ENCODE results near the gene POLE3.
"Not testable (repeated sequence)": the region's sequence is repeated elsewhere in the genome, so short reads cannot be mapped to it uniquely, and the experiment has no call there.

Gene POLE3

GRCh38 chr9:113386571-113387393 lies 23.7 kb downstream of the POLE3 start:
- TF ChIP-seq CTCF (IDR thresholded peaks at IDR 0.05; ENCODE audit: control insufficient read depth, extremely low read depth, insufficient read depth), result no peak
- no peak for DNase-seq (ENCODE audit: low read depth)
- H3K4me3 ChIP-seq (ENCODE audit: low read depth, low read length), result no peak overlapping the region

GRCh38 chr9:113381909-113382411 lies 28.5 kb downstream of the POLE3 start:
- no peak overlapping the region for H3K4me3 ChIP-seq (ENCODE audit: low read depth, low read length)
- no peak for TF ChIP-seq CTCF (IDR thresholded peaks at IDR 0.05; ENCODE audit: control insufficient read depth, extremely low read depth, insufficient read depth)
- peak; percentile 75 for DNase-seq (ENCODE audit: low read depth)

GRCh38 chr9:113381441-113381840 lies 29.0 kb downstream of the POLE3 start:
- H3K4me3 ChIP-seq (ENCODE audit: low read depth, low read length); DNase-seq (ENCODE audit: low read depth): not testable (repeated sequence)

GRCh38 chr9:113380869-113381378 lies 29.6 kb downstream of the POLE3 start:
- no peak for DNase-seq (ENCODE audit: low read depth)
- no peak overlapping the region for H3K4me3 ChIP-seq (ENCODE audit: low read depth, low read length)
- TF ChIP-seq CTCF (IDR thresholded peaks at IDR 0.05; ENCODE audit: control insufficient read depth, extremely low read depth, insufficient read depth), result no peak

GRCh38 chr9:113379829-113380210 lies 30.7 kb downstream of the POLE3 start:
- DNase-seq (ENCODE audit: low read depth); H3K4me3 ChIP-seq (ENCODE audit: low read depth, low read length): not testable (repeated sequence)

- not testable (repeated sequence) for DNase-seq (ENCODE audit: low read depth); H3K4me3 ChIP-seq (ENCODE audit: low read depth, low read length)
Observed at GRCh38 chr9:113379094-113379828, 31.2 kb downstream of the POLE3 start.

GRCh38 chr9:113376634-113377567 lies 33.6 kb downstream of the POLE3 start, which contains the start of gene HDHD3:
Gene HDHD3 (minus strand): TSS chr9:113376986. CDS start chr9:113374354, 2,632 bp downstream.
- DNase-seq (ENCODE audit: low read depth), result peak; percentile 43
- peak within 1 kb of the TSS; percentile 78 for H3K4me3 ChIP-seq (ENCODE audit: low read depth, low read length)
- no peak for TF ChIP-seq CTCF (IDR thresholded peaks at IDR 0.05; ENCODE audit: control insufficient read depth, extremely low read depth, insufficient read depth)
